Ectodermal cell (in vitro differentiated cells): ENCODE measurements around the gene IL31.
"Not testable (repeated sequence)": the region's sequence is repeated elsewhere in the genome, so short reads cannot be mapped to it uniquely, and the experiment has no call there.

Experiments used
- H3K27ac ChIP-seq: 2 replicates; pipeline ENCODE4 v1.7.0; 2013; ENCODE audit warnings: mild to moderate bottlenecking, low read depth, low read length; ENCODE audit not compliant: insufficient read depth, poor library complexity, severe bottlenecking
- H3K27me3 ChIP-seq: 2 replicates; pipeline ENCODE4 v1.7.0; 2013; ENCODE audit warnings: mild to moderate bottlenecking, low read length; ENCODE audit not compliant: insufficient read depth, control insufficient read depth, poor library complexity, severe bottlenecking
- H3K36me3 ChIP-seq: one replicate; pipeline ENCODE4 v1.7.0; 2013; ENCODE audit warnings: low read length; ENCODE audit not compliant: control insufficient read depth, insufficient read depth
- H3K4me1 ChIP-seq: one replicate; pipeline ENCODE4 v1.7.0; 2013; ENCODE audit warnings: low read length; ENCODE audit not compliant: control insufficient read depth, insufficient read depth
- H3K4me3 ChIP-seq: 2 replicates; pipeline ENCODE4 v1.7.0; 2013; ENCODE audit warnings: low read depth, low read length, control low read depth; ENCODE audit not compliant: insufficient read depth
- H3K9me3 ChIP-seq: 2 replicates; pipeline ENCODE4 v1.7.0; 2013; ENCODE audit warnings: mild to moderate bottlenecking, low read length, moderate library complexity; ENCODE audit not compliant: control insufficient read depth
- WGBS, 2 experiments: methylation state at CpG; one replicate each; pipeline ENCODE4 v1.1.7; 2013; ENCODE audit warnings: missing lambda C conversion rate in 2 of 2; 5-methylcytosine and 5-hydroxymethylcytosine counted together

Gene IL31

DNA sequence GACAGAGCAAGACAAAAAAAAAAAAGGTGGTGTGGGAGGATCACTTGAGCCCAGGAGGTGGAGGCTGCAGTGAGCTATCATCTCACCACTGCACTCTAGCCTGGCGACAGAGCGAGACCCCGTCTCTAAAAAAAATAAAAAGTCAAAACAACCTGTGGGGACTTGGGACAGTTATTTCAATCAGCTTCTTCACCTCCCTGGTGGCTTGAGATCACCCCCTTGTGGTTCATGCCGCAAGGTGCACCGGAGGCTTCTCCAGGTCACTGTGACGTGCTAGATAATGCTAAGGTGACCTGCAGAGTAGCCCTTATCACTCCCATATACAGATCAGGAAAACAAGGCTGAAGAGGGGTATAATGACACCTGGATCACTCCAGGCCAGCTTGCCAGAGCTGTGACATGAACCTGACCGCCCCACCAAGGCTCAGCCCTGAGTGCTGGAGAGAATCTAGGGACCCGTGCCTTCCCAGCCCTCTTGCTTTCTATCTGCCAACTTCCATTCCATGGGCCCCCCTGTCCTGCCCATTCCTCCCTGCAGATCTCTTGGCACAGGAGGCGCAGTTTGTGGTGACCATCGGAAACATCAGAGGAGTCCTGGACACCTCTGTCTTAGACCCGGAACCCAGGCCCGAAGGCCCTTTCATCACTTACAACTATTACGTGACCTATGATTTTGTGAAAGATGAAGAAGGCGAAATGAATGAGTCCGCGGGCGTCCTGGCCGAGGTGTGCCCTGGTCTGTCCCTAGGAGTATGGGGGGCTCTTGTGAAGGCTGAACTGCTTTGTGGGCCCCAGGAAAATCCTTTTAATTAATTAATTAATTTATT lies 17.0 kb upstream of the IL31 start:
- H3K4me1 ChIP-seq = no peaks in the 10 kb centered on the region
- no peak overlapping the region for H3K27ac ChIP-seq
- H3K9me3 ChIP-seq = no peaks in the 10 kb centered on the region
- H3K4me3 ChIP-seq = no peak overlapping the region
- no peaks in the 10 kb centered on the region for H3K27me3 ChIP-seq
- 68 to 69% methylated on average over 18 of the region's 18 CpGs for WGBS, 2 experiments
- no peaks in the 10 kb centered on the region for H3K36me3 ChIP-seq

DNA sequence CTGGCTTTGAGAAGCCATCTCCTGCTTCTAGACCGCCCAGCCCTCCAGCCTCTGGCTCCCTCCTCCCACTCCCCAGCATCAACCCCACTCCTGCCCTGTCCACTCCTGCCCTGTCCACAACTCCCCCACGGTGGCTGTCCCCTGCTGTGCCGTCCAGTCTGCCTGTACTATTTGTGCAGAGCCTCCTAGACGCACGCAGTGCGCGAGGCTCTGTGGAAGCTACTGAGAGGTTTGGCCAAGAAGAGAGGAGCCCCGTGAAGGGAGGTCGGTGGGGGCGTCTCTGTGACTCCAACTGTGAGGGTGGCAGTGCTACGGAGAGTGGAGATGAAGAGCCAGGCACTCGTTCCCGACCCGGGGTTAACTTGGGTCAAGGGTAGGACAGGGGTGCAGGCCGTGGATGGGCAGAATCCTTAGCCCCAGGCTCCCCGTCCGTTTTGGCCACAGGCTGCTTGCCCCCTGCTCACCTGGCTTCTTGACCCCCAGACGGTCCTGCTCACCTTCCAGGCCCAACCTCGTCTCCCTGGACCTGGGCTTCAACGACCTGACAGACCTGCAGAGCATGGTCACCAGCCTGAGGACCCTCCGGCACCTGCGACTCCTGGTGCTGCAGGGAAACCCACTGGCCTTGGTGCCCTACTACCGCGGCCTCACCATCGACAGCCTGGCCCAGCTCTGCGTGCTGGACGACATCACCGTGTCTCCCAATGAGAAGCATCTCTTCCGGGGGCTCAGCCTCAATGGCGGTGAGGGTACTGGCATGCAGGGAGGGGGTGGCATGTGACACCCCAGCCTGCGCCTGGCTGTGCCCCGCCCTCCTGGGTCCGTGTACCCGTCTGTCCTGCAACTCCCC lies 15.8 kb upstream of the IL31 start:
- Histone ChIP-seq H3K27me3 (no peaks in the 10 kb centered on the region), H3K4me3 (no peak overlapping the region), H3K36me3 (no peaks in the 10 kb centered on the region), H3K9me3 (no peaks in the 10 kb centered on the region), H3K27ac (no peak overlapping the region), H3K4me1 (no peaks in the 10 kb centered on the region)
- 94% methylated on average over 34 of the region's 34 CpGs for WGBS, 2 experiments

DNA sequence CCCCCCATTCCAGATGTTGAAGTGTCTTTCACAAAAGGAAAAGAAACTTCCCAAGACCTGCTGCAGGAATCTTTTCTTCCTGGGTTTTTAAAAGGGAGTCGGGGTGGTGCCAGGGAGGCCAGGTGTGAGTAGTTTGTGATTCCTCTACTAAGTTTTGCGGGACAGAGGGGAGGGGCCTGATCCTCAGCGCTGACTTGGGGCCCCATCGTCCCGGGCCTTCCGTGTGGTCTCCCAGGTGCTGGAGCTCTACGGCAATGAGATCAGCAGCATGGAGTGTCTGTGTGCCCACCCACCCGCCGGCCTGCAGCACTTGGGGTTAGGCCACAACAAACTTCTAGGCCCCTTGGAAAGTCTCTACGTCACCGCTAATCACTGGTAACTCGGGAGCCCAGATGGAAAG lies 13.4 kb upstream of the IL31 start:
- no peaks in the 10 kb centered on the region for H3K9me3 ChIP-seq
- WGBS, 2 experiments = 81 to 86% methylated on average over 12 of the region's 12 CpGs
- peaks cover 23% of the 10 kb centered on the region for H3K27me3 ChIP-seq
- H3K4me3 ChIP-seq = no peak overlapping the region
- no peaks in the 10 kb centered on the region for H3K36me3 ChIP-seq
- no peak overlapping the region for H3K27ac ChIP-seq
- no peaks in the 10 kb centered on the region for H3K4me1 ChIP-seq

DNA sequence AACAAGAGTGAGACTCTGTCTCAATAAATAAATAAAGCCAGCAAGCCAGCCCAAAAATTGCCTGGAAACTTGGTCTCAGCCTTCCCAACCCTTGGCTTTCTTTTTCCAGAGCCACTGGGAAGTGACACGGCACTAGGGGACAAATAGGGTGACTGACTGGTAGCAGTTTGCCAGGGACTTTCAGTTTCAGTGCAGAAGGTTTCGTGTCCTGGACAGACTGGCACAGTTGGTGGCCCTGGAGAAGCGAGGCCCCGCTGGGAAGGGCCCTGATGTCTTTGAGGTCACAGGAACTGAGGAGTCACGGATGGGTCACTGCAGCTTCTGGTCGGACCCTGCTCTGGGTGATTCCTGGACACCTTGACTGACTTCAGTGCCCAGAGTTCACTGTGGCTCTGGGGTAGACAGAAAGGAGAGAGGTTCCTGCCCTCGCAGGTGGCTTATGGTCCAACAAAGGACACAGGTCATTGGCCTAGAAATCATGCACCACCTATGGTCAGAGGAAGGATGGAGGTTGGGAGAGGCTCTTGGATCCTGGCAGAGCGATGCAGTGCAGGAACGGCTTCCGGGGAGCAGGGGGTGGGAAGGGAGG lies 11.6 kb upstream of the IL31 start:
- no peaks in the 10 kb centered on the region for H3K36me3 ChIP-seq
- peaks cover 24% of the 10 kb centered on the region for H3K27me3 ChIP-seq
- no peaks in the 10 kb centered on the region for H3K9me3 ChIP-seq
- H3K4me1 ChIP-seq = no peaks in the 10 kb centered on the region
- no peak overlapping the region for H3K4me3 ChIP-seq
- H3K27ac ChIP-seq = no peak overlapping the region
- 90 to 94% methylated on average over 10 of the region's 10 CpGs for WGBS, 2 experiments

DNA sequence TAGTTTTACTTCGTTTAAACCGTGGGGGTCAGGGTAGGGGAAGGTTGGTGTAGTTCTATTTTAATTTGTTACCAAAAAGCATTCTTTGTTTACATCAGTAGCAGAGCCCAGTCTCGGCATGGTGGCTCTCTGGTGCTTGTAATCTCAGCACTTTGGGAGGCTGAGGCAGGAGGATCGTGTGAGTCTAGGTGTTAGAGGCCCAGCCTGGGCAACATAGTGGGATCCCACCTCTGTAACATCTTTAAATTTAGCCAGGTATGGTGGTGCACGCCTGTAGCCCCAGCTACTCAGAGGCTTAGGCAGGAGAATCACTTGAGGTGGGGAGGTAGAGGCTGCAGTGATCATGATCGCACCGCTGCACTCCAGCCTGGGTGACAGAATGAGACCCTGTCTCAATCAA lies 11.1 kb upstream of the IL31 start:
- Histone ChIP-seq H3K27ac (no peak overlapping the region), H3K36me3 (no peaks in the 10 kb centered on the region), H3K27me3 (peaks cover 24% of the 10 kb centered on the region), H3K4me3 (no peak overlapping the region), H3K4me1 (no peaks in the 10 kb centered on the region), H3K9me3 (no peaks in the 10 kb centered on the region)
- WGBS, 2 experiments = 89 to 92% methylated on average over 7 of the region's 7 CpGs

DNA sequence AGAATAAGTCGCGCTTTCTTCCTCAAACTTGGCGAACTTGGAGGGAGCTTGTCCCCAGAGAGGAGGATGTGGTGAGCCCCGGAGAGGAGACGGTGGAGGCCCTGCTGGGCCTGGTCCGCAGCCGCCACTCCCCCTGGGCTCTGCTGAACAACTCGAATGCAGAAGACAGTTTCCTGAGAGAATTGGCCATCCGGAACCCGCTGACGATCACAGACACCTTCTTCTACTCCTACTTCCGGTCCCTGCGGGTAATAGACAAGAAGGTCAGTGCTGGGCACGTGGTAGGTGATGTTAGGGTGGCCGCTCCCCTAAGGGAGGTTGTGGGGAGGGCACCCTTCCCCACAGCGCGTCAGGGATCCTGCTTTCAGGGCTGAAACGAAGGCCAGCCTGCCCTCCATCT lies 10.5 kb upstream of the IL31 start:
- no peaks in the 10 kb centered on the region for H3K9me3 ChIP-seq
- H3K27ac ChIP-seq = no peak overlapping the region
- no peak overlapping the region for H3K4me3 ChIP-seq
- peaks cover 24% of the 10 kb centered on the region for H3K27me3 ChIP-seq
- WGBS, 2 experiments = 84 to 88% methylated on average over 18 of the region's 18 CpGs
- H3K36me3 ChIP-seq = no peaks in the 10 kb centered on the region
- H3K4me1 ChIP-seq = no peaks in the 10 kb centered on the region

DNA sequence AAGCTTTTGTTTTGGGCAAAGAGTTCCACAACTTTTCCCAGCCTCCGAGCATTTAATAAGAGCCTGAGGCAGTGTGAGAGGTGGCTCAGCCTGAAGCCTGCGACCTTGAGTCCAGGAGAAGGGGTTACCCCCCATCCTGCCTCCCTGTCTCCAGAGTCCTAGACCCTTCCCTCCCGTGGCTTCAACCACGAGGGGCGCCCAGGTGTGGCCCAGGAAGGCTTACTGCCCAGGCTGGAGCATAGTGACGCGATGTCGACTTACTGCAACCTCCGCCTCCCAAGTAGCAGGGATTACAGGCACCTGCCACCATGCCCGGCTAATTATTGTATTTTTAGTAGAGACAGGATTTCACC lies 9.5 kb upstream of the IL31 start:
- 76 to 81% methylated on average over 10 of the region's 10 CpGs for WGBS, 2 experiments
- Histone ChIP-seq H3K27ac (no peak overlapping the region), H3K9me3 (no peaks in the 10 kb centered on the region)

DNA sequence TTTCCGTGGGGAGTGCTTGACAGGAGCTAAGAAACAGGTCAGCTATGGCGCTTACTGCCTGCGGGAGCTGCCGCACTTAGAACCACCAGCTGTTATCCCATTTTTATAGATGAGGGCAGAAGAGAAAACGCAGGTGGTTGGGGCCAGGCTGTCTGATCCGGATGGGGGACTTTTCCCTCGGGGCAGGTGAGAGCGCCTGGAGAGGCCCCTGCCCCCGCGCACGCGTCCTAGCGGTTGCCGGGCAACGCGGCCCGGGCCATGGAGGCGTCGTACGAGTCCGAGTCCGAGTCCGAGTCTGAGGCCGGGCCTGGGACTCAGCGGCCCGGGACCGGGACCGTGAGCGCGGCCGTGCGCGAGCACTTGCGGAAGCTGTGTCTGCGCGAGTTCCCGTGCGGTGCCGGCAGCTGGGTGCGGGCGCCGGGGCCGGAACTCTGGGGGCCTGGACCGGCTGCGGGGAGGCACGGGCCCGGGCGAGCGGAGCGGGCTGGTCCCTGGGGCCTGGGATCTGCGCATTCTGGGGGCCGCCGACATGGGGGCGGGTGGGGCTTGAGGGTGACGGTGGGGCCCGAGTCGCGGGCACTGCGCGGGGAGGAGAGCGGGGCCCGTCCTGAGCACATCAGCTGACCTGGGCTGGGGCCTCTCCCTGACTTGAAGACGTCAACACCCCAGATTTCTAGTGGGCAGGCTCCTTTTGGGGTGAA lies 9.0 kb upstream of the IL31 start, which contains the start of gene LRRC43:
LRRC43 (plus strand) TSS at position 237 of the 701 bp plus-strand sequence; CDS start at position 259, 22 bp downstream.
- Histone ChIP-seq H3K27ac (no peak within 1 kb of the TSS), H3K27me3 (peaks cover 24% of the 10 kb centered on the region), H3K9me3 (no peaks in the 10 kb centered on the region), H3K36me3 (no peaks in the 10 kb centered on the region), H3K4me1 (no peaks in the 10 kb centered on the region), H3K4me3 (peak within 1 kb of the TSS; percentile 50)
- 4 to 5% methylated on average over 63 of the region's 63 CpGs for WGBS, 2 experiments

More for the DNA sequence above, 9.5 kb upstream of the IL31 start:
- Histone ChIP-seq H3K4me1 (no peaks in the 10 kb centered on the region), H3K4me3 (peak overlapping the region; percentile 50), H3K27me3 (peaks cover 24% of the 10 kb centered on the region), H3K36me3 (no peaks in the 10 kb centered on the region)

DNA sequence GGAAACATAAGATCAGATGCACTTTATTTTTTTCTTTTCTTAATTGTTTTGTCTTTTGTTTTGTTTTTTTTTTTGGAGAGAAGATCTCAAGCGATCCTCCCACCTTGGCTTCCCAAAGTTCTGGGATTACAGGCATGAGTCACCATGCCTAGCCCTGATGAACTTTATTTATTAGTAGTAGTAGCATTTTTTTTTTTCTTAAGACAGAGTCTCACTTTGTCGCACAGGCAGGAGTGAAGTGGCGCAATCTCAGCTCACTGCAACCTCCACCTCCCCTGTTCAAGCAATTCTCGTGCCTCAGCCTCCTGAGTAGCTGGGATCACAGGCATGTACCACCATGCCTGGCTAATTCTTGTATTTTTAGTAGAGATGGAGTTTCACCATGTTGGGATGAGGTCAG lies 2.5 kb upstream of the IL31 start:
- H3K27ac ChIP-seq, H3K27me3 ChIP-seq, H3K9me3 ChIP-seq, H3K36me3 ChIP-seq, H3K4me1 ChIP-seq, H3K4me3 ChIP-seq: not testable (repeated sequence)
- 95 to 98% methylated on average over 4 of the region's 4 CpGs for WGBS, 2 experiments
